Large intestine (tissue), 12 donors: ENCODE results near the gene PPP5C. TPM values are rescaled to one million over a fixed set of nuclear protein-coding genes. Genes with fewer than 3 reads are reported as not detected.

Experiments
- DNase-seq, 2 donors: peaks; one replicate each; pipeline versions ENCODE4 v3.0.0 to v3.0.0-alpha.2; 2013
- H3K27ac ChIP-seq: one replicate; pipeline ENCODE4 v1.5.1; 2013; ENCODE audit warnings: low read length
- H3K27me3 ChIP-seq: 2 replicates; pipeline ENCODE4 v1.6.1; 2013; ENCODE audit warnings: low read length; ENCODE audit not compliant: control insufficient read depth, insufficient read depth
- H3K36me3 ChIP-seq: 2 replicates; pipeline ENCODE4 v1.6.1; 2013; ENCODE audit warnings: low read length; ENCODE audit not compliant: control insufficient read depth, insufficient read depth
- H3K4me1 ChIP-seq: one replicate; pipeline ENCODE4 v1.6.1; 2013; ENCODE audit warnings: low read length; ENCODE audit not compliant: control insufficient read depth, insufficient read depth
- H3K4me3 ChIP-seq: one replicate; pipeline ENCODE4 v1.5.1; 2013; ENCODE audit warnings: low read length
- H3K9me3 ChIP-seq: one replicate; pipeline ENCODE4 v1.6.1; 2013; ENCODE audit warnings: mild to moderate bottlenecking, low read depth, low read length, moderate library complexity; ENCODE audit not compliant: control insufficient read depth
- WGBS: methylation state at CpG from one replicate; pipeline ENCODE4 v1.1.5; 2013; ENCODE audit warnings: low lambda C conversion rate; ENCODE audit not compliant: insufficient coverage; 5-methylcytosine and 5-hydroxymethylcytosine counted together
- long read RNA-seq, 11 donors: transcript quantifications; one replicate each; lab custom pipeline, GENCODE V29; 2026
- polyA plus RNA-seq: library from polyadenylated mRNA; unstranded; fragments of 120-200 nt; gene quantifications from one replicate; pipeline ENCODE4 v1.2.1, GENCODE V29; 2013

The PPP5C gene, protein sequence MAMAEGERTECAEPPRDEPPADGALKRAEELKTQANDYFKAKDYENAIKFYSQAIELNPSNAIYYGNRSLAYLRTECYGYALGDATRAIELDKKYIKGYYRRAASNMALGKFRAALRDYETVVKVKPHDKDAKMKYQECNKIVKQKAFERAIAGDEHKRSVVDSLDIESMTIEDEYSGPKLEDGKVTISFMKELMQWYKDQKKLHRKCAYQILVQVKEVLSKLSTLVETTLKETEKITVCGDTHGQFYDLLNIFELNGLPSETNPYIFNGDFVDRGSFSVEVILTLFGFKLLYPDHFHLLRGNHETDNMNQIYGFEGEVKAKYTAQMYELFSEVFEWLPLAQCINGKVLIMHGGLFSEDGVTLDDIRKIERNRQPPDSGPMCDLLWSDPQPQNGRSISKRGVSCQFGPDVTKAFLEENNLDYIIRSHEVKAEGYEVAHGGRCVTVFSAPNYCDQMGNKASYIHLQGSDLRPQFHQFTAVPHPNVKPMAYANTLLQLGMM
- 59.5 TPM for polyA plus RNA-seq
- long read RNA-seq, donor 1, transcript PPP5C-201 (13 exons, 2,109 nt), result major isoform, 7 of 9 reads
- long read RNA-seq, donor 1, partial matches to known transcripts, result 0 of 9 reads
- long read RNA-seq, donor 1, other reads (novel, unspliced or antisense), result 0 of 9 reads
- long read RNA-seq, donor 2, transcript PPP5C-201 (13 exons, 2,109 nt), result major isoform, 25 of 26 reads
- long read RNA-seq, donor 2, partial matches to known transcripts, result 0 of 26 reads
- long read RNA-seq, donor 2, other reads (novel, unspliced or antisense), result 0 of 26 reads
- long read RNA-seq, donor 3, transcript PPP5C-201 (13 exons, 2,109 nt), result major isoform, 20 of 23 reads
- long read RNA-seq, donor 3, partial matches to known transcripts, result 0 of 23 reads
- long read RNA-seq, donor 3, other reads (novel, unspliced or antisense), result 0 of 23 reads
- long read RNA-seq, donor 4, partial matches to known transcripts, result 0 of 1 reads
- long read RNA-seq, donor 4, other reads (novel, unspliced or antisense), result 0 of 1 reads
- long read RNA-seq, donor 5, transcript PPP5C-201 (13 exons, 2,109 nt), result major isoform, 18 of 19 reads
- long read RNA-seq, donor 5, partial matches to known transcripts, result 0 of 19 reads
- long read RNA-seq, donor 5, other reads (novel, unspliced or antisense), result 0 of 19 reads
- long read RNA-seq, donor 6, transcript PPP5C-201 (13 exons, 2,109 nt), result major isoform, 18 of 22 reads
- long read RNA-seq, donor 6, partial matches to known transcripts, result 0 of 22 reads
- long read RNA-seq, donor 6, other reads (novel, unspliced or antisense), result 0 of 22 reads
- long read RNA-seq, donor 7, transcript PPP5C-201 (13 exons, 2,109 nt), result major isoform, 5 of 5 reads
- long read RNA-seq, donor 7, partial matches to known transcripts, result 0 of 5 reads
- long read RNA-seq, donor 7, other reads (novel, unspliced or antisense), result 0 of 5 reads
- long read RNA-seq, donor 8, transcript PPP5C-201 (13 exons, 2,109 nt), result major isoform, 16 of 18 reads
- long read RNA-seq, donor 8, partial matches to known transcripts, result 0 of 18 reads
- long read RNA-seq, donor 8, other reads (novel, unspliced or antisense), result 0 of 18 reads
- long read RNA-seq, donor 9, transcript PPP5C-201 (13 exons, 2,109 nt), result major isoform, 9 of 9 reads
- long read RNA-seq, donor 9, partial matches to known transcripts, result 0 of 9 reads
- long read RNA-seq, donor 9, other reads (novel, unspliced or antisense), result 0 of 9 reads
- long read RNA-seq, donor 10, transcript PPP5C-201 (13 exons, 2,109 nt), result major isoform, 11 of 12 reads
- long read RNA-seq, donor 10, partial matches to known transcripts, result 0 of 12 reads
- long read RNA-seq, donor 10, other reads (novel, unspliced or antisense), result 0 of 12 reads
- long read RNA-seq, donor 11, transcript PPP5C-201 (13 exons, 2,109 nt), result major isoform, 18 of 19 reads
- long read RNA-seq, donor 11, partial matches to known transcripts, result 0 of 19 reads
- long read RNA-seq, donor 11, other reads (novel, unspliced or antisense), result 0 of 19 reads

DNA sequence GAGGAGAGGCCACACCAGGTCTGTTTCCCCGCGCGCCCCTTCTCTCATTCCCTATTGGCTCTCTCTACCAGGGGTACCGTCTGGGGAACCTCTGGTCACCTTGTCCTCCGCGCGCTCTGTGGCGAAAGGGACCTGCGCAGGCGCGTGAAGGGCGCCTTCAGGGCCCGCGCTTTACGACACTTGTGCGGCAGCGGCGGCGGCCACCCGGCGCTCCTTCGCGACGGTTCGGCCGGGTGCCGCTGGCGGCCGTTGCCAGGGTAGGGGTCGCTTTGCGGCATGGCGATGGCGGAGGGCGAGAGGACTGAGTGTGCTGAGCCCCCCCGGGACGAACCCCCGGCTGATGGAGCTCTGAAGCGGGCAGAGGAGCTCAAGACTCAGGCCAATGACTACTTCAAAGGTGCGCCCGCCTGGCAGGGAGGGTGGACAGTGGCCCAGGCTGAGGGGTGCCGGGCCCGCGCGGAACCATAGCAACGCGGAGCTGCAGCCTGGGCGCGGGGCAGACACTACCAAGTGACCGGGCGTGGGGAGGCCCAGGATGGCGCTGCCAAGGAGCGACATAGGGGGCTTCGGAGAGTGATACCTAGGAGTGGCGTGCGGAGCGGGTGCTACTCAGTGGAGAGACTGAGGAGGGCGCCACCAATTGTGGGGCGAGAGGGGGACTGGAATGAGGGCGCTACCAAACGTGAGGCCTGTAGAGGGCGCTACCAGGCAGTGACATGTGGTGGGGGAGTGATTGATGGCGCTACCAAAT, at the start of gene PPP5C:
Gene PPP5C (plus strand): TSS at position 267 of the 751 bp plus-strand sequence. CDS start 10 bp downstream, at position 277.
- Histone ChIP-seq H3K27ac (peak within 1 kb of the TSS; percentile 80), H3K9me3 (no peaks in the 10 kb centered on the region), H3K36me3 (peaks cover 13% of the 10 kb centered on the region), H3K4me1 (peaks cover 22% of the 10 kb centered on the region), H3K4me3 (peak within 1 kb of the TSS; percentile 90), H3K27me3 (no peaks in the 10 kb centered on the region)
- DNase-seq, result peak; percentile 95 to 97
- WGBS, result no CpG with 5 or more reads among the region's 62 CpGs

DNA sequence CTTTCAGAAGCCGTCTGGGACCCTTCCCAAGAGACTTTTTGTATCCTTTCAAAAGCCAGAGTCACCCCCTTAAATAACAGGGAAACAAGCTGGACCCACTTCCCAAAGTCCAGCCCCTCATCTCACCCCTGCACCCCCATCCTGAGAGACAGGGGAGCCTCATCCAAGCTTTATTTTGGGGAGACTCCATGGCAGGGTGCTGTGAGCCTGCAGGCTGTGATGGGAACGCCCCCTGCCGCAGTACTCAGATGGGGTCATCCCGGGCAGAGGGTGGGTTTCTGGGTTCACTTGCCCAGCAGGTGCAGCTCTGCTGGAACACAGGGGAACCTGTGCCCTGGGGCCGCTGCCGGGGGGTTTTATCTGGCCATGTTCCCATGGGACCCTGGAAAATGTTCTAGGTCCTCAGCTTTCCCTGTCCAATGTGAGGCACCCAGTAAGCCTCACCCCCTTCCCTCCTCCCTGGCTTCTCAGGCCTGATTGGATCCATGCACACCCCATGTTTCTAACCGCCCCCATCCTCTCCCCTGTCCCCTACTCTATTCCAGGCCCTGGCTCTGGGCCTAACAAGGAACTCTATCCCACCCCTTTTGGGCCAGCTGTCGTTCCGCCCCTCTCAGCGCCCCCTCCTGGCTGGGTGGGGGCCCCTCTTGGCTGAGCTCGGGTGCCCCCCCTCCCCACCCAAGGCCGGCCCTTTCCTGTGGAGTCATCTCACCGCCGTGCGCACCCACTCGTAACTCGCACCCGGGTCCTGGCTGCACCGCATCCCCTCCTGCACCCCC, 49.0 kb upstream of the PPP5C start:
- peak in 1 of 2 donors; percentile 79 for DNase-seq
- Histone ChIP-seq H3K4me1 (peaks cover 60% of the 10 kb centered on the region), H3K27ac (peak overlapping the region; percentile 99), H3K4me3 (peak overlapping the region; percentile 83), H3K27me3 (no peaks in the 10 kb centered on the region), H3K9me3 (no peaks in the 10 kb centered on the region), H3K36me3 (no peaks in the 10 kb centered on the region)
- WGBS, result 20% methylated on average over 1 of the region's 19 CpGs

DNA sequence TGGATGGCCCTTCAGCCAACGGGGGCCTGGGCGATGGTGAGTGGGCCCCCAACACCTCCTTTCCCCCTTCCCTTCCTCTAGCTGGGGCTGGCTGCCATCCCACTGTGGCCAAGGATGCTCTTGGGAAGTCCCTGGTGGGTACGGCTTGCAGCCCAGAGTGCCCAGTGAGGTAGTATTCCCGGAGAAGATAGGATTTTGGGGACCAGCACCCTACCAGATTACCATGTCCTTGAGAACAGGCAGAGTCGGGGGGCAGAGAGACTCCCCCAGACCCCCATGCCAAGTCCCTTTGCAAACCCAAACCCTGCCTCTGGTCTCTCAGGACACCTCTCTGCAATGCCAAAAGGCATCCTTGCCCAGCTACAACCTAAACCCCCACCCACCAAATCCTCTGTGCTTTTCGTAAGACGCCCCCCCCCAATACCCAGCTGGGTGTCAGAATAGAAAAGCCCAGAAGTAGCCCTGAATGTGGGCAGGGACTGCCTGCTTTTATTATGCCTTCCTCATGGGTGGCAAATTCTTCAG, 48.3 kb upstream of the PPP5C start:
- peak overlapping the region; percentile 83 for H3K4me3 ChIP-seq
- WGBS, result no CpG with 5 or more reads among the region's 7 CpGs
- H3K36me3 ChIP-seq, result no peaks in the 10 kb centered on the region
- no peaks in the 10 kb centered on the region for H3K27me3 ChIP-seq
- H3K4me1 ChIP-seq, result peaks cover 66% of the 10 kb centered on the region
- peak overlapping the region; percentile 99 for H3K27ac ChIP-seq
- peaks cover 1% of the 10 kb centered on the region for H3K9me3 ChIP-seq
- DNase-seq, result no peak

DNA sequence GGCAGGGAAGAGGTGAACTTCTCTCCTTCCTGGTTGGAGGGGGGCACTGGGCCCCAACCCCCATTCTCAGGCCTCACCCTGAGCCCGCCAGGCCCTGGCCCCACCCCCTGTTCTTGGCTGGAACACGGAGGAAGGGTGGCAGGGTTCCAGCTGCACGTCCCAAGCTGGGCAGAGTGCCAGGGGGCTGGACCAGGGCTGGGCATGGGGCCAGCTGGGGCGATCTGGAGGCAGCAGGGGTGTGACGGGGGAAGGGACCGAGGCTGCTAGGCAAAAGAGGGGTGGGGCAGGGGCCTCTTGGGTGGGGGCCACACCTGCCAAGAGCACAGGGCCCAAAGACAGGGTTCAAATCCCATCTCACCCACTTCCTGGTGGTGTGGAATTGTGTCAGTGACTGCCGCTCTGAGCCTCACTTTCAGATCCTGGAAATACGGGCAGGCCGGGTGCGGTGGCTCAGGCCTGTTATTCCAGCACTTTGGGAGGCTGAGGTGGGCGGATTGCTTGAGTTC, 47.8 kb upstream of the PPP5C start:
- H3K27me3 ChIP-seq, result no peaks in the 10 kb centered on the region
- H3K36me3 ChIP-seq, result no peaks in the 10 kb centered on the region
- no CpG with 5 or more reads among the region's 11 CpGs for WGBS
- peaks cover 69% of the 10 kb centered on the region for H3K4me1 ChIP-seq
- DNase-seq, result peak; percentile 98 to 100
- peak overlapping the region; percentile 99 for H3K27ac ChIP-seq
- peak overlapping the region; percentile 83 for H3K4me3 ChIP-seq
- peaks cover 6% of the 10 kb centered on the region for H3K9me3 ChIP-seq

DNA sequence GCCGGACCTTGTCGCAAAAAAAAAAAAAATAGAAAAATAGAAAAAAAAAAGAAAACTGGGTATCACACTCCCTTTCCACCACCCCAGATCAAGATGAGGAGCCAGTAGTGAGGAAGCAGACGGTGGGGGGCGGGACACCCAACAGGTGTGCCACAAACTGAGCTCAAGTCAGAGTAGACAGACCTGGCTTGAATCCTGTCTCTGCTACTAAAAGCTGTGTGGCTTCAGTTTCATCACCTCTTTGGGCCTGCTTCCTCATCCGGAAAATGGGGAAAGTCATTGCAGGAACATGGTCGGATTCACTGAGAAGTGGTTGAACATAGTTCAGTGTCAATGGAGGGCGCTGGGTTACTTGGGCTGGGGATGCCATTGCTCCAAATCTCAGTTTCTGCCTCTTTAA, 47.2 kb upstream of the PPP5C start:
- H3K27ac ChIP-seq, result peak overlapping the region; percentile 99
- peaks cover 6% of the 10 kb centered on the region for H3K36me3 ChIP-seq
- peaks cover 7% of the 10 kb centered on the region for H3K9me3 ChIP-seq
- H3K4me3 ChIP-seq, result peak overlapping the region; percentile 23
- H3K27me3 ChIP-seq, result no peaks in the 10 kb centered on the region
- peak in 1 of 2 donors; percentile 36 for DNase-seq
- peaks cover 74% of the 10 kb centered on the region for H3K4me1 ChIP-seq
- WGBS, result no CpG with 5 or more reads among the region's 7 CpGs

DNA sequence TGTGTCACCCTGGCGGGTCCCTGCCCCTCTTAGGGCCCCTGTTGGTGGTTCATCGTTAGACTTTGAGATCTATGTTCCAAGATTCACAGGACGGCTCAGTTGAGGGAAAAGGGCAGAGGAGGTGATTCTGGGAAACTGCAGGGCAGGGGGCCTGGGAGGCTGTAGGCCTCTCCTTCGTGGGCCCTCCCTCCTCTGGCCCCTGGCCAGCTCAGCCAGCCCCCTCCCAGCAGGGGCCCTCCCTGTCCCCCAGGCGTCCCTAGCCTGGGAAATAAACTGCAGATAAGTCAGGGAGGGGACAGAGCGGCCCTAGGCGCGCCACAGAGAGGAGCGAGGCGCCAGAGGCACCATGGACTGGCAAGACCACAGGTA, 43.6 kb upstream of the PPP5C start:
- WGBS, result no CpG with 5 or more reads among the region's 10 CpGs
- H3K9me3 ChIP-seq, result peaks cover 7% of the 10 kb centered on the region
- DNase-seq, result peak; percentile 94 to 98
- H3K27me3 ChIP-seq, result no peaks in the 10 kb centered on the region
- H3K4me1 ChIP-seq, result peaks cover 61% of the 10 kb centered on the region
- peak overlapping the region; percentile 98 for H3K27ac ChIP-seq
- H3K36me3 ChIP-seq, result peaks cover 37% of the 10 kb centered on the region
- H3K4me3 ChIP-seq, result peak overlapping the region; percentile 51

DNA sequence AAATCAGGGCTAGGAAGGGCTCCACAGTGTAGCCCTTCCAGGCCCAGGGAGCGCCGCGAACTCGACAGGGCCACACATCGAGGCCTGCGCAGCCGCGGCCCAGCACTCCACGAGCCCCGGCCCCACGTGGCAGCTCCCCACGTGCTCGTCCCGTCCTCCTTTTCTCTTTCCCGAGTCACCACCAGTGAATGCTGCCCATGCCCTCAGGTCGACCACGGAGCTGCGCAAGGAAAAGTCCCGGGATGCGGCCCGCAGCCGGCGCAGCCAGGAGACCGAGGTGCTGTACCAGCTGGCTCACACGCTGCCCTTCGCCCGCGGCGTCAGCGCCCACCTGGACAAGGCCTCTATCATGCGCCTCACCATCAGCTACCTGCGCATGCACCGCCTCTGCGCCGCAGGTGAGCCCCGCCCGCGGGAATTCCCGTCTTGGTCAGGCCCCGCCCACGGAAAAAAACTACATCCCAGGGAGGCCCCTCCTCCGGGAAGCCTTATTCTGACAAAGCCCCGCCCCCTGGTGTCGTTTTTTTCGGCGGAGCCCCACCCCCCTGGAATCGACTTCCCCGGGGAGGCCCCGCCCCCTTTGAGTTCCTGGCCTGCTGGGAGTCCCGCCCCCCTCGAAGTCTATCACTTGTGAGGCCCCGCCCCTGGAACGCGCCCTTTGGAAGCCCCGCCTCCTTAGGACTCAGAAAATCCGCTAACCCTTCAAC, 43.0 kb upstream of the PPP5C start:
- H3K4me1 ChIP-seq, result peaks cover 56% of the 10 kb centered on the region
- no peaks in the 10 kb centered on the region for H3K27me3 ChIP-seq
- no CpG with 5 or more reads among the region's 56 CpGs for WGBS
- peak overlapping the region; percentile 51 for H3K4me3 ChIP-seq
- H3K27ac ChIP-seq, result peak overlapping the region; percentile 98
- peak; percentile 95 to 97 for DNase-seq
- peaks cover 42% of the 10 kb centered on the region for H3K36me3 ChIP-seq
- H3K9me3 ChIP-seq, result peaks cover 7% of the 10 kb centered on the region
